Keratinocyte (primary cell): ENCODE data around the gene CACNB4.

Source experiments
- EZH2 ChIP-seq: IDR thresholded peaks from one replicate; pipeline ENCODE4 v1.6.1; 2012; ENCODE audit warnings: inconsistent platforms, mild to moderate bottlenecking, low read length, moderate library complexity
- TF ChIP-seq, protein P1 (sequence below), 3 experiments: IDR thresholded peaks in 1 of 3; conservative IDR thresholded peaks in 1 of 3; optimal IDR thresholded peaks in 1 of 3; 2 replicates in 2 of 3; 3 replicates in 1 of 3; pipeline versions ENCODE3 to v1.5.1; 2011; ENCODE audit warnings: low read length in 3 of 3, mild to moderate bottlenecking in 3 of 3, moderate library complexity in 2 of 3, control low read depth in 1 of 3, inconsistent platforms in 1 of 3; ENCODE audit not compliant: insufficient read depth in 2 of 3; ENCODE audit errors: extremely low read depth in 1 of 3

DNA sequence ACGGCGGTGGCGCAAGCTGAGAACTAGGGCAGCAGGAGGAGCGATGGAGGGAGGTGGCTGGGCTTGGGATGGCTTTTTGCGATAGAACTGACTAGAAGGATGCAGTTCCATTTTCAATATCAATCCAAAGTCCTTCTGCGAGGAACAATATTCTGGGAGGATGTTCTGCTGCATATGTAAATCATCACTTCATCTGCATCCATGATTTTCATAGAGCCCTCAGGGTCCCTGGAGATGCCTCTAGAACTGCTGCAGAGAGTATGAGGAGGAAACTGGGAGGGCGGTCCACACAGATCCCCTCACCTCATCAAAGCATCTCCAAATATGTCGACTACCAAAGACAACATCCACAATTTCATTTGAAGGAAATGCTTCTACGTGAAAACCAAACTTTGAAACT, 20.8 kb downstream of the CACNB4 start:
- TF ChIP-seq, protein P1, sequence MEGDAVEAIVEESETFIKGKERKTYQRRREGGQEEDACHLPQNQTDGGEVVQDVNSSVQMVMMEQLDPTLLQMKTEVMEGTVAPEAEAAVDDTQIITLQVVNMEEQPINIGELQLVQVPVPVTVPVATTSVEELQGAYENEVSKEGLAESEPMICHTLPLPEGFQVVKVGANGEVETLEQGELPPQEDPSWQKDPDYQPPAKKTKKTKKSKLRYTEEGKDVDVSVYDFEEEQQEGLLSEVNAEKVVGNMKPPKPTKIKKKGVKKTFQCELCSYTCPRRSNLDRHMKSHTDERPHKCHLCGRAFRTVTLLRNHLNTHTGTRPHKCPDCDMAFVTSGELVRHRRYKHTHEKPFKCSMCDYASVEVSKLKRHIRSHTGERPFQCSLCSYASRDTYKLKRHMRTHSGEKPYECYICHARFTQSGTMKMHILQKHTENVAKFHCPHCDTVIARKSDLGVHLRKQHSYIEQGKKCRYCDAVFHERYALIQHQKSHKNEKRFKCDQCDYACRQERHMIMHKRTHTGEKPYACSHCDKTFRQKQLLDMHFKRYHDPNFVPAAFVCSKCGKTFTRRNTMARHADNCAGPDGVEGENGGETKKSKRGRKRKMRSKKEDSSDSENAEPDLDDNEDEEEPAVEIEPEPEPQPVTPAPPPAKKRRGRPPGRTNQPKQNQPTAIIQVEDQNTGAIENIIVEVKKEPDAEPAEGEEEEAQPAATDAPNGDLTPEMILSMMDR (optimal IDR thresholded peaks at IDR 0.05 in 1 of 3, IDR thresholded peaks at IDR 0.05 in 1 of 3, conservative IDR thresholded peaks at IDR 0.05 in 1 of 3; ENCODE audit: extremely low read depth in 1 of 3, insufficient read depth in 2 of 3, low read length in 3 of 3): no peak
- no peak for TF ChIP-seq EZH2
